Activated T-cell treated with anti-CD3 and anti-CD28 coated beads for 24 hours (primary cell): Measurements from ENCODE around the gene ATAD2B.
"Not testable (repeated sequence)": the region's sequence is repeated elsewhere in the genome, so short reads cannot be mapped to it uniquely, and the experiment has no call there.

Source experiments
- DNase-seq: peaks from one replicate; pipeline ENCODE4 v3.0.0-alpha.2; 2020; ENCODE audit warnings: low read depth

ATAD2B gene

DNA sequence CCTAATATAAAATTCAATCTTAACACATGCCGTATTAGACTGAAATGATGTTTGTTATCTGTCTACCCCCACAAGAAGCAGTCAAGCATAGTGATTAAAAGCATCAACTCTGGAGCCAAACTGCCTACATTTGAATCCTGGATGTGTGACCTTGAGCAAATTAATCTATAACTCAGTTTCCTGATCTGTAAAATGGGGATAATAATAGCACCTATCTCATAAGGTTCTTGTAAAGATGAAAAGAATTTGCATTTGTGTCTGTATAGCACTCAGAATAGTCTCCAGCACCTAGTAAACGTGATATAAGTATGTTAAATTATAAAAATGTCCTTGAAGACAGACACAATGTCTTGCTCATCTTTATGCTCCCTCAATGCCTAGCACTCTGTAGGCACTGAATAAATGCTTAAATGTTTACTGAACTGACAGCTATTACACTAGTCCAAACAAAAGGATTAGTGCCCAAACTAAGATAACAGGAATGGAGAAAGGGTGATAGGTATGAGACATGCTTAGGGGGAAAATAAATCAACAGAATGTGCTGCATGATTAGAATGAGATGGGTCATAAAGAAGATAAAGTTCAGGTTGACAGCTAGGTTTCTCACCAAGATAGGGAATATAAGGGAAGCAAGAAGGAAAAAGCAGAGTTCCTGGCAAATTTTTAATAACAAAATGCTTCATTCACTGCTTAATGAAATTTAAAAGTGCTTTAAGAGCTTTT, 180.6 kb downstream of the ATAD2B start:
- no peak for DNase-seq

DNA sequence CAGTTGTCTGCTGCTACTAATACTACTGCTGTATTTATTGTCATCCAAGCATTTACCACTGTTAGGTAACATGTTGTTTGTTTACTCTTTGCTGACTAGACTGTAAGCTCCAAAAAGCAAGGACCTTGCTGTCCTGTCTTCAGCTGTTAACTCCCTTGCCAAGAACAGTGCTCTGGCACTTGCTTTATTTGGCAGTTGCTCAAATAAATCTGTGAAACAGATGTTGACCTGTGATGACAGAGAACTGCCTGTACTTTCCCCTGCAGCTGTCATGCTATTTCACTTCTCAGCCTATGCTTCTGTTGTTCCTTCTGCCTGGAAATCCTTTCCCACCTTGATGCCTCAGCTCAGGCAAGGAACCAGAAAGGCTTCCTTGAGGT, 181.2 kb downstream of the ATAD2B start:
- no peak for DNase-seq

DNA sequence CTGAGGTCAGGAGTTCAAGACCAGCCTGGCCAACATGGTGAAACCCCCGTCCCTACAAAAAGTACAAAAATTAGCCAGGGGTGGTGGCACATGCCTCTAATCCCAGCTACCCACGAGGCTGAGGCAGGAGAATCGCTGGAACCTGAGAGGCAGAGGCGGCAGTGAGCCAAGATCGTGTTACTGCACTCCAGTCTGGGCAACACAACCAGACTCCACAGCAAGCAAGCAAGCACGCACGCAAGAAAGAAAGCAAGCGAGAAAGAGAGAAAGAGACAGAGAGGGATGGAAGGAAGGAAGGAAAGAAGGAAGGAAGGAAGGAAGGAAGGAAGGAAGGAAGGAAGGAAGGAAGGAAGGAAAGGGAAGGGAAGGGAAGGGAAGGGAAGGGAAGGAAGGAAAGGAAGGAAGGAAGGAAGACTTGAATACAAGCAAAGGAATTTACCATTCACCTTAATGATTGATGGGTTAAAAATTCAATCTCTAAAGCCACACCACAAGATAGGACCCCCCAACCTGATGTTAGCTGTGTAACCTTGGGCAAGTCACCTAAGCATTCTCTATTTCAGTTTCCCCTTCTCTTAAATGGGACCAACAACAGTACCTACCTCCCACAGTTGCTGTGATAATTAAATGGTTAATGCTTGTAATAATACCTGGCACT, 181.7 kb downstream of the ATAD2B start:
- DNase-seq: no peak

DNA sequence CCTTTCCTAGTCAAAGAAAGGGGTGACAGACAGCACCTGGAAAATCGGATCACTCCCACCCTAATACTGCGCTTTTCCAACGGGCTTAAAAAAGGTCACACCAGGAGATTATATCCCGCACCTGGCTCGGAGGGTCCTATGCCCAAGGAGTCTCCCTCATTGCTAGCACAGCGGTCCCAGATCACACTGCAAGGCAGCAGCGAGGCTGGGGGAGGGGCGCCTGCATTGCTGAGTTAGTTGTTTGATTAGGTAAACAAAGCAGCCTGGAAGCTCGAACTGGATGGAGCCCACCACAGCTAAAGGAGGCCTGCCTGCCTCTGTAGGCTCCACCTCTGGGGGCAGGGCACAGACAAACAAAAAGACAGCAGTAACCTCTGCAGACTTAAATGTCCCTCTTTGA, 190.1 kb downstream of the ATAD2B start:
- DNase-seq: not testable (repeated sequence)

DNA sequence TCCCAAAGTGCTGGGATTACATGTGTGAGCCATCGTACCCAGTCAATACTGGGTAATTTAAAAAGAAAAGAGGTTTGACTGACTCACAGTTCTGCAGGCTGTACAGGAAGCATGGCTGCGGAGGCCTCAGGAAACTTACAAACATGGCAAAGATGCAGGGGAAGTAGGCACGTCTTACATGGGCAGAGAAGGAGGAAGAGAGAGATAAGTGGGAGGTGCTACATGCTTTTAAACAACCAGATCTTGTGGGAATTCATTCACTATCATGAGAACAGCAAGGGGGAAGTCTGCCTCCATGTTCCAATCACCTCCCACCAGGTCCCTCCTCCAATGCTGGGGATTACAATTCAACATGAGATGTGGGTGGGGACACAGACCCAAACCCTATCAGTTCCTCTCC, 192.5 kb downstream of the ATAD2B start:
- DNase-seq: no peak

DNA sequence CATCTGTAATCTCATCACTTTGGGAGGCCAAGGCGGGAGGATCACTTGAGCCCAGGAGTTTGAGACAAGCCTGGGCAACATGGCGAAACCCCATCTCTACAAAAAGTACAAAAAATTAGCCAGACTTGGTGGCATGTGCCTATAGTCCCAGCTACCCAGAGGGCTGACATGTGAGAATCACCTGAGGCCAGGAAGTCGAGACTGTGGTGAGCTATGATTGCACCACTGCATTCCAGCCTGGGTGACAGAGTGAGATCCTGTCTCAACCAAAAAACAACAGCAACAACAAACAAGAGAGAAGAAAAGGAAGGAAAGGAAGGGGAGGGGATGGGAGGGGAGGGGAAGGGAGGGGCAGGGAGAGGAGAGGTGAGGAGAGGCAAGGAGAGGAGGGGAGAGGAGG, 203.9 kb downstream of the ATAD2B start:
- DNase-seq: not testable (repeated sequence)

DNA sequence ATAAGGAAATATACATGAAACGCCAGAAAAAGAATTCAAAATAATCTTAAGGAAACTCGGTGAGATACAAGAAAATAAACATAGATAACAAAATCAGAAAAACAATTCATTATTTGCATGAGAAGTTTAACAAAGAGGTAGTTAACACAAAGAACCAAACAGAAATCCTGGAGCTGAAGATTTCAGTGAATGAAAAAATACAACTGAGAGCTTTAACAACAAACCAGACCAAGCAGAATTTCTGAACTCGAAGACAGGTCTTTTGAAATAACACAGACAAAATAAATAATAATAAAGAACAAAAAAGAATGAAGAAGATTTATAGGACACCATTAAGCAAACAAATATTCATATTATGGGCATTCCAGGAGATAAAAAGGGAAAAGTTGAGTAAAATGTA, 204.7 kb downstream of the ATAD2B start:
- DNase-seq: no peak

DNA sequence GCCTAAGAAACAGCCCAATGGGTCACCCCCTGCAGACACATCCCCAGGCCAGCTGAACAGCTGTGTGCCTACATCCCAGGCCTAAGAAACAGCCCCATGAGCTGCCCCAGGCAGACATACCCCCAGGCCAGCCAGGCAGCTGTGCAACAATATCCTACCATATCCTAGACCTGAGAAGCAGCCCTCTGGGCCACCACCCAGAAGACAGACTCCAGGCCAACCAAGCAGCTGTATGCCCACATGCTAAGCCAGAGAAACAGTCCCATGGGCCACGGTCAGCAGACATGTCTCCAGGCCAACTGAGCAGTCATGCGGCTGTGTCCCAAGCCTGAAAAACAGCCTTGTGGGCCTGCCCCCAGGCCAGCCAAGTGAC, 205.5 kb downstream of the ATAD2B start:
- DNase-seq: no peak

DNA sequence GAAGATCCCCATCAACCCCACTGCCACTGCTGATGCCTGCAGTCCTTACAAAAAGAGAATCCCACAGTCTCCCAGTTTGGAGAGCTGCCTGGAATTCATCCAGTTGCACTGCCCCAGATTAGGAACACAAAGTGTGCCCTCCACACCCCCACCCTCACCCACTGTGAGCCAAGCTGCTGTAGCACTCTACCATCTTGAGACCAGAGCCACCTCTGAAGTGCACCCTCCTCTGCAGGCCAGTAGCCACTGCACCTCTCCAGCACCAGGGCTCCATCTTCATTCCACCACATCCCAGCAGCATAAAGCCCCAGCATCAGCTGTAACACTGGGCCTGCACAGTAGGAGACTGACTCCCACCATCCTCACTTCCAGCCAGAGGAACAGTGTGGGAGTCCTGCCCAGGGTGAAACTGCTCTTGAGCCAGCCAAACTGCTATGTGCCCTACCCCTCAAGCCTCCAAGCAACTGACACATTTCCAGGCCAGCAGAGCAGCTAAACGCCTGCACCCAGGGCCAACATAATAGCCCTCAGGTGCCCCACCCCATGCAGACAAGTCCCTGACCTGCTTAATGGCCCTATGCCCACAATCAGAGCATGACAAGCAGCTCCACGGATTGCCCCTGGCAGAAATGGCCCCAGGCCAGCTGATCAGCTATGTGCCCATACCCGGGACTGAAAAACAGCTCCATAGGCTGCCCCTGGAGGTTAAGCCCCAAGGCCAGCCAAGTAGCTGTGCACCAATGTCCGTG, 206.0 kb downstream of the ATAD2B start:
- no peak for DNase-seq

DNA sequence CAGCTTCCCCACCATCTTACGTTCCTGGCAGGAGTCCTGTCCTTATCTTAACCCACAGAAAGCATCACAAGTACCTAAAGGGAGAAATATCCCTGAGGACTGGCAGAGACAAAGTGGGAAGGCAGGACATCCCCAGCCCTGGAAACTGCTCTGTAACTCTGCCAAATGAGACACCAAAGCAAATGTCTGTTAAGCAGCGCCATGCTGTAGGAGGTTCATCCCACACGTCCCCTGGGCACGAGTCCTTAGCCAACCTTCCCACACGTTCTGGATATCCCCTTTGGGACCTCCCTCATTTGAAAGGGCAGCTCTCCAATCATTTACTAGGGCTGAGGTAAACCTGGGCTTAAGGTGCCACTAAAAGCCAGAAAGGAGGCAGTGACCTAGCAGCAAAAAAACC, 207.2 kb downstream of the ATAD2B start:
- DNase-seq: no peak

DNA sequence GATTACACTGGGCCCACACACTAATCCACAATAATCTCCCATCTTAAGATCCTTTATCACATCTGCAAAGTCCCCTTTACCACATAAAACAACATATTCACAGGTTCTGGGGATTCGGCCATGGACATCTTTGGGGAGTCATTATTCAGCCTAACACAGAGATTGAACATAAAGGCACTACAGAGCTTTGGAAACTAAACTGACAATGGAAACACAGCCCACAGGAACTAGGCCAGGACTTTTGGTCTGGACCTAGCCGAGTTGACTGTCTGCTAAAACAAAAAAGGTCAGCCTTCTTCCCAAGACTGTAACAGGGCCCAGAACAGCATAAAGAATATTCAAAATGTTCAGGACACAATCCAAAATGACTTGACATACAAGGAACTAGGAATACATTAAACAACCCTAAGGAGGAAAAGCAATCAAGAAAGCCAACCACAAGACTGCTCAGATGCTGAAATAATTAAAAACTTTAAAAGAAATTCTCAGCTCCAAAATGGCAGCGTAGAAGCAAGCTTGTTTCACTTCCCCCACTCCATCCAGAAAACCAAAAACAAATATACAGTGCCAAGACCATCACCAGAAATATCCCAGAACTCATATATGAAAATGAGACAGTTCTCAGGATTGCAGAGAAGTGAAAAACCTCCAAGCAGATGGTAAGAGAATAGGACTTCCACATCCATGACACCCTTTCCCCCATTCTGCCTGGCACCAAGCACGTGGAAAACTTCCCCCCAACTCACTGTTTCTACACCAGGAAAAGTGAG, 207.8 kb downstream of the ATAD2B start:
- DNase-seq: no peak

DNA sequence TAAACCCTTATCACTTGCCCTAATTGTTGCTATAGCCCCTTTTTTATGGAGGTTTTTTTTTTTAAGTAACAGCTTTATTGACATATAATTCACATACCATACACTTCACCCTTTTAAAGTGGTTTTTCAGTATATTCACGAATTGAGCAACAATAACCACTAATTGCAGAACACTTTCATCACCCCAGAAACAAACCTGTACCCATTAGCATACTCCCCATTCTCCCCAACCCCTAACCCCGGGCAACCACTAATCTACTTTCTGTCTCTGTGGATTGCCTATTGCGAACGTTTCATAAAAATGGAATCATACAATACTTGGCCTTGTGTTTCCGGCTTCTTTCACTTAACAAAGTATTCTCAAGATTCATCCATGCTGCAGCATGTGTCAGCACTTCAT, 213.6 kb downstream of the ATAD2B start:
- DNase-seq: no peak

DNA sequence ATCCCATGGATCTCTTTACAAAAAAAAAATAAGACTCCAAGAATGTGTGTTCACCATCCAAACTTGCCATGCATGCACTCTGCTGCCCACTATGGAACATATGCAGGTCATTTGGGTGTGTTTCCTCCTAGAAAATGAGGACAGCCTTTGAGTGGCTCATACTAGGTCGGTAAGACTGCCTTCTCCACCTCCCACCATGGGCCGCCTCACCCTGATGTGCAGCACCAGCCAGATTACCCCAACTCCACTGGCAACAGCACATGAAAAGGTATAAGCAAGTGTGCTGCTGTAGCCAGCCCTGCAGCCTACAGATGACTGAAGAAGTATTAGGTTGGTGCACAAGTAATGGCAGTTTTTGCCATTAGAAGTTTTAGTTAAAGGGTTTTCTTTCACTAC, 214.2 kb downstream of the ATAD2B start:
- no peak for DNase-seq

DNA sequence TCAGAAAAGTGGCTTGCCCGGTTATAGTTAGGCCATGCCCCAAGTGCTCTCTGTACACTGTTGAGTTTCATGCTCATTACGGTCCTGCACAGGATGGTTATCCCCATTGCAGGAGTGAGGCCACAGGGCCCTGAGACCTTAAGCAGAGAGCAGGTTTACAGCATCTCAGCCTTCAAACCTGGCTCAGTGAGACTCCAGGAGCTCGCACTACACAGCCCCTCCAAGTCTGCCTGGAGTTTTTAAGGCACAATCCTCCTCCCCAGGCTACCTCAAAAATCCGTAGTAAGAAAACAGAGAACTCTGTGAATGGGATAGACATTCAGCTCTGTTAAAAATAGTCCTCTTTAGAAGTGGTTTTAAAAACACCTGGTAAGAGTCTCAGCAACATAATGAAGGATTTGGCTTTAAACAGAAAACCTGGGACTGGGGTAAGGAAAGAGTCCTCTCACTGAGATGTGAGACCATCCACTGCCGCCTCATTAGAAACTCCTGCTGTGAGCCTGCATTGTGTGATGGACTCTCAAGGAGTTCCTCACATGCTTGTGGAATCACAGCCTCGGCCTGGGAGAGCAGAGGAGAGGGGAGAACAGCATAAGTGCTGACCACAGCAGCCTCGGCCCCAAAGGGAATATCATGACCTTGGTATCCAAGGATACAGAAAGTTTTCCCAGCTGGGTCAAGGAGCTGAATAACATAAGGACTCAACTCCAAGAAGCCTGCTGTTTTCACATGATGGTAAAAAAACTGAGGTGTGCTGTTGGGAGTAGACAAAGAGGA, 214.8 kb downstream of the ATAD2B start:
- no peak for DNase-seq

DNA sequence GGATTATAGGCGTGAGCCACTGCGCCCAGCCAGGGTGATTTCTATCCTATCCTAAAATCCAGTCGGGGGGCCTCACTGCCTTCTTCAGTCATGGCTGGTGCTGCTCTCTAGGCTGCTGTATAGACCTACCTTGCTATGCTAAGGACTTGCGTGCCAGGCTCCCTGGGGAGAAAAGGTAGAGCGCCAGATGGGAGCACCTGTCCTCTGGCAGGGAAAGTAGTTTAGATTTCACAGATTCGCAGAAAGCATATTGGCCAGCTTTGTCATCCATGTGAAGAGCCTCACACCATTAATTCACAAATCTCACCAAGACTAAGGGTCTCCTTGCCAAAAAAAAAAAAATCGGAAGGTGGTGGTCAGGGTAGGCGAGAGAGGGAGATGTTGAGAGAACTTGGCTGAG, 217.6 kb downstream of the ATAD2B start:
- DNase-seq: no peak

DNA sequence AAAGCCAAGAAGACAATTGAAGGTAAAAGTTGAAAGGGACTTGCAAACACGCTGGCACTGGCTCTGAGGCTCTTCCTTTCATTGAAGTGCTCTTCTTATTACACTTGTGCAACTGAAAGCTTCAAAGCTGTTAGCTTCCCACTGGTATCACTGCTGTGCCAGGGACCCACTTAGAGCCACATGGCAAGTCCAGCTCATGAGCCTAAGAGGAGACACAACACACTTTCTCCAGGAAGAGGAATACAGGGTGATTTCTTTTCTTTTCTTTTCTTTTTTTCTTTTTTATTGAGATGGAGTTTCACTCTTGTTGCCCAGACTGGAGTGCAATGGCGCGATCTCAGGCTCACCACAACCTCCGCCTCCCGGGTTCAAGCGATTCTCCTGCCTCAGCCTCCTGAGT, 218.2 kb downstream of the ATAD2B start:
- no peak for DNase-seq

DNA sequence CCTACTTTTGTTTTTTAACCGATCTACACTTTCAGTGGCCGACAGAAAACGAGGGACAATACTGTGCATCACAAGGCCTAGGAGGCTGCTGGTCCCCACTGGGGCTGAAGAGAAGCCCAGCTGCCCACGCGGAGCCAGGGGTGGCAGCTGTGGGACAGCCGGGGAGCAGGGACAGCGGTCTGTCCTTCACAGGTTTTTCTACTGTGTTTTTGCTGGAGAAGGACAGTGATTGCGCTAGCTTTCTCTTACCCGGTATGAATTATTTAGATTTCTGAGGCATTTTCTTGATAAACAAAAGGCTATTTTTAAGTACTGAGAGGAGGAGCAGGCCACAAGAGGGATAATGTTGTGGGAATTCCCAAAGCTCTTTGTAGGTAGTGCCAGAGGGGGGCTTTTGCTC, 219.8 kb downstream of the ATAD2B start:
- DNase-seq: no peak

DNA sequence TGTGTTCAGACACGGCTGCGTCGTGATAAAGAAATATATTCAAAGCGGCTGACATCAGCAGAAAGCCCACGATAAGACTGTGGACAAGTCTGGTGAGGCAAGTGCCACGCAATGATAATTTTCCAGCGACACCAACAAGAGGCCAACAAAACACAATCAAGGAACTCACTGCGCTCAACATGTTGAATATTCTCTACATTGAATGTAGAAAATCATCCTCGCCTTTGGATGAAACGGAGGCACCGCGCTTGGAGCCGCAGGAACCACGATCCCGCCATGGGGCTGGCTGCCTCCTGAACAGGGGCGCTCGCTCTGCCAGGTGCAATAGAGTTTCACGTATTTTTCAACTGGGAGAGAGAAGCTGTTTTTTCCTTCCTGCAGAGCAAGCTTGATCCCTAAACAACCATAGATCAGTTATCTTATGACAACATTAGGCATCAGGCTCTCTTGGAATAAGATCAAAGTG, 220.3 kb downstream of the ATAD2B start:
- DNase-seq: no peak

DNA sequence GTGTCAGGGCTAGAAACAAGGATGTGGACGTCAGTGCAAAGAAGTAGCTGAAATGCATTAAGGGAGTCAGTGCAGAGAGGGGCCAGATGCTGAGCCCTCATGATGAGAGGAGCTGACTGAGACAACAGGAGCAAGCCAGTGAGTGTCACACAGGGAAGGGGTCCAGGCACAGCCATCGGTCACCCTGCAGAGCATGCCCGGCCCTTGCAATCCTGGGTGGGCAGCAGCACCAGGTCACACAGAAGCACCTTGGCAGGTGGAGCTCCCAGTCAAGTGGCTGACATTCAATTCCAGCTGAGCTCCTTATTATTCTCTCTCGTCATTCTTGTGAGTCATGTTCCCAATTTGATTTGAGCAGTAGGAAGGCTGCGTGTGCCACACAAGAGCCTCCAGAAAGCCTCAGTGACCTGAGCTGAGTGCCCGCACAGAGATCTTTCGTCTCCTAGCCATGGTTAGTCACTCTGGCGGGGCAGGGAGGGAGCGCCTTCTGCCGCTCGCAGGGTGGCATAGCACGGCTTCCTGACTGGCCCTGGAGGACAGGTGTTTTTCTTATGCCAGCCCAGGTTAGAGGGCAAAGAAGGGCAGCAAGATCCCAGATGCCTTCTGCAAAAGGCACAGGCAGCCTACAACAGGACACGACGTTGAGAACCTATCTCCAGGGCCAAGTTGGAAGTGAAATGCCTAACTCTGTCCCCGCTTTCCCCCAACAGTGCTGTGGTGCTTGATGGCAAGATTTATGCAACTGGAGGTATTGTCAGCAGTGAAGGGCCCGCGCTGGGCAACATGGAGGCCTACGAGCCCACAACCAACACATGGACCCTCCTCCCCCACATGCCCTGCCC, 220.9 kb downstream of the ATAD2B start:
- DNase-seq: no peak

DNA sequence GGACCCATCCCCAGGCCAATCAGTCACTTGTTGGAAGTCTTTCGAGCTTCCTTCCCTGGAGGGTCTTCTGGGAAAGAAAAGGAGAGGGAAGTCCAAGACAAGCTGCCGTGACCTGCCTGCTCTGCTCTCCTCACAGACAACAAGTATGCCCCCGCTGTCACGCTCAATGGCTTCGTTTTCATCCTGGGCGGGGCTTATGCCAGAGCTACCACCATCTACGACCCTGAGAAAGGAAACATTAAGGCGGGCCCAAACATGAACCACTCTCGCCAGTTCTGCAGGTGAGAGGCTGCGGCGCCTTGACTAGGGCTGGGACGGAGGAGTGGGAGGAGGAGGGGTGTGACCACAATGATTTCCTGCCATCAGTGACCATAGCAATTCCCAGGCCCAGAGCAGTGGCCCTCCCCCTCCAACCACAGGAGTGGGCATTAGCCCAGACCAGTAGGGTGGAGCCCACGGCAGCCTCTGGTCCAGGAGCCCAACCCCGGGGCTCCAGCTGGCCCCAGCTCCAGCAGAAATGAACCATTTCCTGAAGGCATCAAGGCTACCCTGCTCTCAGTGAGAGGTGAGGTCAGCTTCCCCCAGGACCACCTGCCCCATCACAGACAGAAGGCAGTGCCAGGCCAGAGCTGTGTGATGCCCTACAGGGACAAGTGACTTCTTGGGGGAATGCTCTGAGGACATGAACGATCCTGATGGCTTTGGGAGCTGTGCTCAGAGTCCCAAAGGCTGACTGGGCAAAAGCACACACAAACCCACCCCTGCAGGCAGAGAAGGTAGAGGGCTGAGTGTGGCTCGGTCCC, 223.1 kb downstream of the ATAD2B start:
- DNase-seq: no peak
